ENCODE measurements around the gene ILDR1. TPM values are rescaled to one million over a fixed set of nuclear protein-coding genes. Genes with fewer than 3 reads are reported as not detected.

The ILDR1 gene
- total and polyA plus RNA-seq, 8 donors, result 4.1 to 9.8 (median 5.3) TPM

- no peak overlapping the region for H3K27ac ChIP-seq
- no peaks in the 10 kb centered on the region for H3K36me3 ChIP-seq
- intact Hi-C loops (cut with DNase I), result no loop called here
- DNase-seq, result no peak
- peaks cover 0 to 6% of the 10 kb centered on the region in 2 donors for H3K4me1 ChIP-seq
- H3K4me3 ChIP-seq, result peak overlapping the region; percentile 18 to 37
- H3K9me3 ChIP-seq, result no peaks in the 10 kb centered on the region
- peaks cover 0 to 27% of the 10 kb centered on the region in 2 donors for H3K27me3 ChIP-seq
- no peak for TF ChIP-seq CTCF (IDR thresholded peaks at IDR 0.05)
- ATAC-seq, result no peak
These were observed 1.0 kb downstream of the ILDR1 start for GRCh38 chr3:122021037-122021436.

- Histone ChIP-seq H3K4me1 (peaks cover 0 to 6% of the 10 kb centered on the region in 2 donors), H3K36me3 (no peaks in the 10 kb centered on the region), H3K4me3 (no peak overlapping the region), H3K9me3 (no peaks in the 10 kb centered on the region), H3K27me3 (peaks cover 0 to 27% of the 10 kb centered on the region in 2 donors), H3K27ac (no peak overlapping the region)
- ATAC-seq, result no peak
- no peak for DNase-seq
- no peak for TF ChIP-seq CTCF (IDR thresholded peaks at IDR 0.05)
- intact Hi-C loops (cut with DNase I), result no loop called here
These were observed 2.6 kb downstream of the ILDR1 start for GRCh38 chr3:122019493-122019892.

GRCh38 chr3:122014741-122015140 is 7.3 kb downstream of the ILDR1 start:
- no peak for TF ChIP-seq CTCF (IDR thresholded peaks at IDR 0.05)
- intact Hi-C loops (cut with DNase I), result no loop called here
- Histone ChIP-seq H3K27me3 (no peaks in the 10 kb centered on the region), H3K4me1 (no peaks in the 10 kb centered on the region), H3K9me3 (no peaks in the 10 kb centered on the region), H3K4me3 (no peak overlapping the region), H3K27ac (no peak overlapping the region), H3K36me3 (no peaks in the 10 kb centered on the region)
- DNase-seq, result no peak
- no peak for ATAC-seq

GRCh38 chr3:122013448-122013925 is 8.6 kb downstream of the ILDR1 start:
- peak; percentile 62 for ATAC-seq
- H3K27me3 ChIP-seq, result no peaks in the 10 kb centered on the region
- H3K27ac ChIP-seq, result no peak overlapping the region
- no peak for DNase-seq
- no peak for TF ChIP-seq CTCF (IDR thresholded peaks at IDR 0.05)
- no peaks in the 10 kb centered on the region for H3K36me3 ChIP-seq
- no peak overlapping the region for H3K4me3 ChIP-seq
- H3K4me1 ChIP-seq, result no peaks in the 10 kb centered on the region
- intact Hi-C loops (cut with DNase I), result no loop called here
- no peaks in the 10 kb centered on the region for H3K9me3 ChIP-seq

- no peak for TF ChIP-seq CTCF (IDR thresholded peaks at IDR 0.05)
- ATAC-seq, result no peak
These were observed 9.2 kb downstream of the ILDR1 start for GRCh38 chr3:122012821-122013220.

More at GRCh38 chr3:122012821-122013220, 9.2 kb downstream of the ILDR1 start:
- no peaks in the 10 kb centered on the region for H3K36me3 ChIP-seq
- intact Hi-C loops (cut with DNase I), result no loop called here
- H3K4me1 ChIP-seq, result no peaks in the 10 kb centered on the region
- no peak overlapping the region for H3K4me3 ChIP-seq
- no peaks in the 10 kb centered on the region for H3K27me3 ChIP-seq
- H3K27ac ChIP-seq, result no peak overlapping the region
- no peak for DNase-seq
- no peaks in the 10 kb centered on the region for H3K9me3 ChIP-seq
